Mucosa of descending colon (tissue), 3 donors: ENCODE data around the gene CDC14A. TPM values are rescaled to one million over a fixed set of nuclear protein-coding genes. Genes with fewer than 3 reads are reported as not detected.

ENCODE experiments used
- ATAC-seq: fragments of 200-7000 bp; cut with Tn5 transposase; one replicate; pipeline ENCODE4 v1.9.1; 2020; ENCODE audit warnings: mild to moderate bottlenecking, moderate library complexity
- DNase-seq, 3 donors: peaks; one replicate each; pipeline ENCODE4 v3.0.0-alpha.2; 2020
- H3K36me3 ChIP-seq: fragments of 200-600 bp; one replicate; pipeline ENCODE4 v1.8.0; 2021; ENCODE audit warnings: low read depth, mild to moderate bottlenecking
- H3K4me1 ChIP-seq: fragments of 200-600 bp; one replicate; pipeline ENCODE4 v1.8.0; 2021; ENCODE audit warnings: low read depth, mild to moderate bottlenecking
- H3K4me3 ChIP-seq: fragments of 200-600 bp; one replicate; pipeline ENCODE4 v1.8.0; 2021; ENCODE audit warnings: mild to moderate bottlenecking
- H3K9me3 ChIP-seq: fragments of 200-600 bp; one replicate; pipeline ENCODE4 v1.8.0; 2021; ENCODE audit warnings: mild to moderate bottlenecking
- CTCF ChIP-seq: fragments of 200-600 bp; IDR thresholded peaks from one replicate; pipeline ENCODE4 v1.8.0; 2022; ENCODE audit warnings: antibody characterized with exemption, mild to moderate bottlenecking
- intact Hi-C, 2 donors: fragments of 100-400 bp; cut with DNase I in 1 of 2; cut with micrococcal nuclease in 1 of 2; formaldehyde crosslinking; loops; one replicate each; pipeline versions ENCODE4 v1.11.0 to v1.11.1; 2022; cut with DNase I, micrococcal nuclease
- total RNA-seq, 3 donors: library from RNA; stranded (reverse); fragmentation: NEBNext Ultra II Directional in 2 of 3; extraction: Animal tissue kit (Norgen Biotek cat#: 25700) in 2 of 3; gene quantifications; one replicate each; pipeline versions ENCODE4 v1.2.1 to v1.2.4, GENCODE V29; 2021 to 2023
- donor health status: DM: no; HTN: no; CAD: no; lungs with moderate emphysema.
- donor health status: DM: no; HTN: no; CAD: no.
- donor health status: DM: no; HTN: yes; CAD: no.

The CDC14A gene
- total RNA-seq, 3 donors from 2014 or later, result 15.6 to 34.3 (median 18.5) TPM

DNA sequence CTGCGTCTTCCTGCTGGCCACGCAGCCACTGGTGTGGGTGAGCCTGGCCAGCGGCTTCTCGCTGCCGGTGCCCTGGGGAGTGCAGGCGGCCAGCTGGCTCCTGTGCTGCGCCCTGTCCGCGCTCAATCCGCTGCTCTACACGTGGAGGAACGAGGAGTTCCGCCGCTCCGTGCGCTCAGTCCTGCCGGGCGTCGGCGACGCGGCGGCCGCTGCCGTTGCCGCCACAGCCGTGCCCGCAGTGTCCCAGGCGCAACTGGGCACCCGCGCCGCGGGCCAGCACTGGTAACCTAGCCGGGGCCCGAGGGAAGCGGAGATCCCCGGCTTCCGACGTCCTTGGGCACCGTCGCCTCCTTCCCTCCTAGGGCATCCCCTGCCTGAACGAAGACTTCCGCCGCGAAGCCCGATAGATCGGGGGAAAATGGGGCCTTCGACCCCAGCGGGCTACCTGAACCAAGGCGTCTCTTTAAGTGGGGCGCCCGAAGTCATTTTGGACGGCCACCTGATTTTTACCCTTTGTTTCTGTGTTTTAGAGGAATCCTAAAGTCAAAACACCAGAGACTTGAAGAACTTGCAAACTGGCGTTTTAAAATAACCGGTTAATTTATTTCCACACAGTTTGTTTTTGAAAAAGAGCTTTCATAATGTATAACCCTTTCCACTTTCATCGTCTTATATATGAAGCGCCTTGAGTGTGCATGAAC lies 187.7 kb downstream of the CDC14A start:
- peak in 1 of 3 donors; percentile 32 for DNase-seq
- Histone ChIP-seq H3K9me3 (no peaks in the 10 kb centered on the region), H3K36me3 (no peaks in the 10 kb centered on the region), H3K4me1 (peaks cover 9% of the 10 kb centered on the region), H3K4me3 (no peak overlapping the region)
- peak; percentile 44 for ATAC-seq
- intact Hi-C loops, result no loop called here
- no peak for TF ChIP-seq CTCF

GRCh38 chr1:100542285-100542684 lies 190.0 kb downstream of the CDC14A start:
- DNase-seq (no peak), ATAC-seq (no peak)
- Histone ChIP-seq H3K4me3 (no peak overlapping the region), H3K36me3 (no peaks in the 10 kb centered on the region), H3K4me1 (peaks cover 9% of the 10 kb centered on the region), H3K9me3 (no peaks in the 10 kb centered on the region)
- intact Hi-C loops, result no loop called here
- no peak for TF ChIP-seq CTCF

GRCh38 chr1:100543640-100544039 lies 191.3 kb downstream of the CDC14A start:
- Histone ChIP-seq H3K4me3 (no peak overlapping the region), H3K4me1 (peaks cover 9% of the 10 kb centered on the region), H3K9me3 (no peaks in the 10 kb centered on the region), H3K36me3 (no peaks in the 10 kb centered on the region)
- intact Hi-C loops, result no loop called here
- TF ChIP-seq CTCF, result no peak
- DNase-seq (peak in 1 of 3 donors; percentile 35), ATAC-seq (peak; percentile 41)

- ATAC-seq (no peak), DNase-seq (no peak)
- Histone ChIP-seq H3K36me3 (no peaks in the 10 kb centered on the region), H3K4me3 (no peak overlapping the region), H3K9me3 (no peaks in the 10 kb centered on the region), H3K4me1 (peaks cover 4% of the 10 kb centered on the region)
- TF ChIP-seq CTCF, result no peak
- intact Hi-C loops, result no loop called here
These were observed 192.5 kb downstream of the CDC14A start for GRCh38 chr1:100544791-100545190.

- no peak for DNase-seq
- intact Hi-C loops, result no loop called here
- no peak for ATAC-seq
- no peaks in the 10 kb centered on the region for H3K36me3 ChIP-seq
- H3K4me1 ChIP-seq, result no peaks in the 10 kb centered on the region
- H3K4me3 ChIP-seq, result no peak overlapping the region
- H3K9me3 ChIP-seq, result no peaks in the 10 kb centered on the region
- no peak for TF ChIP-seq CTCF
These were observed 193.5 kb downstream of the CDC14A start for GRCh38 chr1:100545855-100546254.
